ENCODE data around the gene BRIX1.

- TF ChIP-seq CTCF (optimal IDR thresholded peaks at IDR 0.05 in 1 of 3, IDR thresholded peaks at IDR 0.05 in 1 of 3, conservative IDR thresholded peaks at IDR 0.05 in 1 of 3; ENCODE audit: extremely low read depth in 1 of 3, insufficient read depth in 2 of 3, low read length in 3 of 3) (no peak), EZH2 (IDR thresholded peaks at IDR 0.05; ENCODE audit: low read length) (no peak)
These were observed 2.4 kb upstream of the BRIX1 start for GRCh38 chr5:34913072-34913471.

Data from keratinocyte (primary cell).